OCI-LY1 (cell line): ENCODE measurements around the gene KIAA1614.

Experiments
- H2AFZ ChIP-seq: fragments of 200-600 bp; sonication (generic), shearing (Covaris generic); 2 replicates; pipeline ENCODE4 v1.6.0; 2014; ENCODE audit warnings: antibody characterized with exemption, mild to moderate bottlenecking, low read length
- H3F3A ChIP-seq: fragments of 200-600 bp; sonication (generic), shearing (Covaris generic); 2 replicates; pipeline ENCODE4 v1.6.0; 2014; ENCODE audit warnings: mild to moderate bottlenecking, antibody characterized with exemption, low read length, moderate library complexity; ENCODE audit not compliant: insufficient read depth
- H3K27ac ChIP-seq: fragments of 200-600 bp; sonication (generic); 2 replicates; pipeline ENCODE4 v1.5.1; 2014; ENCODE audit warnings: low read length, mixed run types, mild to moderate bottlenecking, low read depth; ENCODE audit not compliant: poor library complexity, severe bottlenecking
- H3K27me3 ChIP-seq: fragments of 200-600 bp; sonication (generic); 2 replicates; pipeline ENCODE4 v1.6.0; 2014; ENCODE audit warnings: antibody characterized with exemption, mild to moderate bottlenecking, low read length, moderate library complexity; ENCODE audit not compliant: insufficient read depth
- H3K36me3 ChIP-seq: fragments of 200-600 bp; sonication (generic); 2 replicates; pipeline ENCODE4 v1.6.1; 2014; ENCODE audit warnings: mild to moderate bottlenecking, antibody characterized with exemption, low read length, moderate library complexity, mixed read lengths; ENCODE audit not compliant: insufficient read depth
- H3K4me1 ChIP-seq: fragments of 200-600 bp; sonication (generic); 2 replicates; pipeline ENCODE4 v1.5.1; 2014; ENCODE audit warnings: mild to moderate bottlenecking, low read length, moderate library complexity; ENCODE audit not compliant: insufficient read depth, severe bottlenecking
- H3K4me2 ChIP-seq: fragments of 200-600 bp; sonication (generic), shearing (Covaris generic); 2 replicates; pipeline ENCODE4 v1.6.1; 2014; ENCODE audit warnings: low read length
- H3K4me3 ChIP-seq: fragments of 200-600 bp; sonication (generic); 2 replicates; pipeline ENCODE4 v1.5.1; 2014; ENCODE audit warnings: low read length, low read depth, mild to moderate bottlenecking, mixed read lengths; ENCODE audit not compliant: poor library complexity, severe bottlenecking
- H3K79me2 ChIP-seq: fragments of 200-600 bp; shearing (Covaris generic); 2 replicates; pipeline ENCODE4 v1.6.1; 2016; ENCODE audit warnings: mixed run types, low read length, mixed read lengths; ENCODE audit not compliant: insufficient read depth
- H3K9ac ChIP-seq: fragments of 200-600 bp; sonication (generic), shearing (Covaris generic); 2 replicates; pipeline ENCODE4 v1.6.1; 2014; ENCODE audit warnings: mild to moderate bottlenecking, low read length, mixed read lengths
- H3K9me2 ChIP-seq: fragments of 200-600 bp; sonication (generic), shearing (Covaris generic); 2 replicates; pipeline ENCODE4 v1.6.1; 2014; ENCODE audit warnings: low read depth, mild to moderate bottlenecking, low read length, mixed read lengths
- H3K9me3 ChIP-seq: fragments of 200-600 bp; shearing (Covaris generic); 2 replicates; pipeline ENCODE4 v1.6.1; 2014; ENCODE audit warnings: low read length, mixed read lengths
- H4K20me1 ChIP-seq: fragments of 200-600 bp; sonication (generic), shearing (Covaris generic); 2 replicates; pipeline ENCODE4 v1.6.0; 2016; ENCODE audit warnings: mild to moderate bottlenecking, low read length; ENCODE audit not compliant: insufficient read depth
- CTCF ChIP-seq: fragments of 200-600 bp; sonication (generic), shearing (Covaris generic); IDR thresholded peaks from 2 replicates; pipeline ENCODE4 v1.5.1; 2017; ENCODE audit warnings: mild to moderate bottlenecking, antibody characterized with exemption, low read length, moderate library complexity, mixed read lengths
- EZH2 ChIP-seq: fragments of 200-600 bp; sonication (generic), shearing (Covaris generic); IDR thresholded peaks from 2 replicates; pipeline ENCODE4 v1.8.0; 2017; ENCODE audit warnings: borderline replicate concordance, mixed run types, mild to moderate bottlenecking, antibody characterized with exemption, low read length, moderate library complexity, mixed read lengths

KIAA1614 gene

GRCh38 chr1:180939073-180939710, 26.5 kb downstream of the KIAA1614 start:
- Histone ChIP-seq H3K27me3 (no peaks in the 10 kb centered on the region), H3K27ac (no peak overlapping the region), H3F3A (no peaks in the 10 kb centered on the region), H3K4me1 (peaks cover 18% of the 10 kb centered on the region), H3K4me2 (no peak overlapping the region), H3K9me2 (no peaks in the 10 kb centered on the region), H4K20me1 (no peaks in the 10 kb centered on the region), H3K4me3 (no peak overlapping the region), H2AFZ (no peak overlapping the region), H3K79me2 (no peaks in the 10 kb centered on the region), H3K9me3 (no peaks in the 10 kb centered on the region), H3K9ac (no peak overlapping the region), H3K36me3 (no peaks in the 10 kb centered on the region; the same call in 1 of the 2 replicates)
- TF ChIP-seq EZH2 (no peak), CTCF (no peak)

DNA sequence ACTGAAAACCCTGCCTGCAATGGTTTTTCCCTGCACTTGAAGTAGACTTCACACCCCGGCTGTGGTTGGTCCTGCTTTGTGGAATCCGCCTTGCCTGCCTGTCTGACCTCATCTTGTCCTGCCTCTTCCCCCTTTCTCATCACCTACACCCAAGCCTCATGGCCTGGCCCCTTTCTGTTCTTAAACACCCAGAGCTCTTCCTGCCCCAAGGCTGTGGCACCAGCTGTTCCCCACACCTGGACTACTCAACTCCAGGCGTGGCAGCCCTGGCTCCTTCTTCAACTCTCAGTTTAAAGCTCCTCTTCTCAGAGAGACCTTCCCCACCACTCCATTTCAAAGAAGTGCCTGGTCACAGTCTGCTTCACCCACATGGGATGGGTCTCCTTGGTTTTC, 27.0 kb downstream of the KIAA1614 start:
- Histone ChIP-seq H2AFZ (no peak overlapping the region), H3K4me3 (no peak overlapping the region), H3K4me1 (peaks cover 14% of the 10 kb centered on the region), H3K27ac (no peak overlapping the region), H3F3A (no peaks in the 10 kb centered on the region), H3K9ac (no peak overlapping the region), H3K79me2 (no peaks in the 10 kb centered on the region), H4K20me1 (no peaks in the 10 kb centered on the region), H3K27me3 (no peaks in the 10 kb centered on the region), H3K9me2 (no peaks in the 10 kb centered on the region), H3K36me3 (no peaks in the 10 kb centered on the region; the same call in 1 of the 2 replicates), H3K4me2 (no peak overlapping the region), H3K9me3 (no peaks in the 10 kb centered on the region)
- no peak for TF ChIP-seq CTCF
- no peak for TF ChIP-seq EZH2

- Histone ChIP-seq H3K27me3 (no peaks in the 10 kb centered on the region), H3K9ac (no peak overlapping the region), H3K27ac (no peak overlapping the region), H2AFZ (no peak overlapping the region), H3K9me3 (no peaks in the 10 kb centered on the region), H3K4me3 (no peak overlapping the region), H3F3A (no peaks in the 10 kb centered on the region), H4K20me1 (no peaks in the 10 kb centered on the region), H3K36me3 (no peaks in the 10 kb centered on the region; the same call in 1 of the 2 replicates), H3K4me1 (peaks cover 7% of the 10 kb centered on the region), H3K4me2 (no peak overlapping the region), H3K79me2 (no peaks in the 10 kb centered on the region), H3K9me2 (no peaks in the 10 kb centered on the region)
- TF ChIP-seq CTCF (no peak), EZH2 (no peak)
These were observed 27.7 kb downstream of the KIAA1614 start for GRCh38 chr1:180940445-180940844.
